GM12801 (cell line): ENCODE data around the gene GPR176.

Experiments
- TF ChIP-seq, protein P1 (sequence below): IDR thresholded peaks from one replicate; pipeline ENCODE4 v1.5.1; 2011; ENCODE audit warnings: control low read depth; ENCODE audit not compliant: insufficient read length; ENCODE audit errors: extremely low read depth

Gene GPR176

GRCh38 chr15:39795486-39795885, 124.6 kb downstream of the GPR176 start:
- TF ChIP-seq, protein P1, sequence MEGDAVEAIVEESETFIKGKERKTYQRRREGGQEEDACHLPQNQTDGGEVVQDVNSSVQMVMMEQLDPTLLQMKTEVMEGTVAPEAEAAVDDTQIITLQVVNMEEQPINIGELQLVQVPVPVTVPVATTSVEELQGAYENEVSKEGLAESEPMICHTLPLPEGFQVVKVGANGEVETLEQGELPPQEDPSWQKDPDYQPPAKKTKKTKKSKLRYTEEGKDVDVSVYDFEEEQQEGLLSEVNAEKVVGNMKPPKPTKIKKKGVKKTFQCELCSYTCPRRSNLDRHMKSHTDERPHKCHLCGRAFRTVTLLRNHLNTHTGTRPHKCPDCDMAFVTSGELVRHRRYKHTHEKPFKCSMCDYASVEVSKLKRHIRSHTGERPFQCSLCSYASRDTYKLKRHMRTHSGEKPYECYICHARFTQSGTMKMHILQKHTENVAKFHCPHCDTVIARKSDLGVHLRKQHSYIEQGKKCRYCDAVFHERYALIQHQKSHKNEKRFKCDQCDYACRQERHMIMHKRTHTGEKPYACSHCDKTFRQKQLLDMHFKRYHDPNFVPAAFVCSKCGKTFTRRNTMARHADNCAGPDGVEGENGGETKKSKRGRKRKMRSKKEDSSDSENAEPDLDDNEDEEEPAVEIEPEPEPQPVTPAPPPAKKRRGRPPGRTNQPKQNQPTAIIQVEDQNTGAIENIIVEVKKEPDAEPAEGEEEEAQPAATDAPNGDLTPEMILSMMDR: no peak

DNA sequence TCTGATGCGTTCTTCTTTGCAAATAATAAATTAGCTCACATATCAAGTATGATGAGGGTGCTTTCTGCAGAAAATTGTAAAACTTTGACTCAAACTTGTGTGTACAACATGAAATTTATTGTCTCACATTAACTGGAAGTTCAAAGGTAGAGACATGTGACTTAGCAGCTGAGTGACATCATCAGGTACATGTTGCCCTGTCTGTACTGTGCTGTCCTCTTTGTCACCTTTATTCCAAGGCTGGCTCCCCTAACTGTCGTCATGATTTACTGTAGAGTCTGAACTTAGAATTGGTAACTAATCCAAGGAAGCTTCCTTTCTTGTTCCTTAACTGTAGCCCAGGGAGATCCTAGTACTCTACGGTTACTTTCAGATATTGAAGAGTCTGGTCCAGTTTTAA, 125.1 kb downstream of the GPR176 start:
- TF ChIP-seq, protein P1: no peak

DNA sequence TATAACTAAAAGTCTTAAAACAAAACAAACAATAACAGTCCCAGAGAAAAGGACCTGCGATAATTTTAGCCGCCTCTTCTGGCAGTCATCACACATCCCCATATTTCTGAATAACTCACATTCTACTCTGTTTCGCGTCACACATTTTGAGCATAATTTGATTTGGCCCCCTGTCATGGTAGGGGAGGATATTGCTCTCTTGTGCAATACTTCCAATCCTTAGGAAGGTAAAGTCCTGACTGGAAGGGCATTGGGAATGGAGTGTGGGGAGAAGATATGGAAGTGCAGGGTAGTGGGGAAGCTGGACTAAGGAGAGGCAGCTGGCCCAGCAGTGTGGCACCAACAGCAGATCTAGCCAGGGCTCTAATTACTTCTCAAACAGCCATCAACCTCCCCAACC, 126.1 kb downstream of the GPR176 start:
- TF ChIP-seq, protein P1: no peak

DNA sequence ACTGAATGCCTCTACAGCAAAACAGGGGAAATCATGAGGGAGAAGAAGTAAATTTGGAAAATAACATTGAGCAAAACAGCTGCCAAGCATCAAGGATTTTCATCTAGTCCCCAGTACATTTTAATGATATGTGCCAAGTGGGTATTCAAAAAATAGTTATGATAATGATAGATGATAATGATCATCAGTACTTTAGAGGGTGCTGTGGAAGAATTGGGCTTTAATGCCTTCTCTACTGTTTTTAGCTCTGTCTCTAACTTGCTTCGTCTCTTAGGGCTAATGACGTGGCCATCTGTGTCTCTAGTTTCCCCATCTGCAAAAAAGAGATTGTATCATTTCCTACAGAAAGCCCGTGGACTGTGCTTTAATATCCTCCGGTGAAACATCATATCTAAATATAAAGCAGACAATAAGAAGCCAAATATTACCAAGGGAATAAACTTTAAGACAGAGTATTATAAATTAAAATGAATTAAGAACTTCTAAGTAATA, 127.2 kb downstream of the GPR176 start:
- TF ChIP-seq, protein P1: no peak

DNA sequence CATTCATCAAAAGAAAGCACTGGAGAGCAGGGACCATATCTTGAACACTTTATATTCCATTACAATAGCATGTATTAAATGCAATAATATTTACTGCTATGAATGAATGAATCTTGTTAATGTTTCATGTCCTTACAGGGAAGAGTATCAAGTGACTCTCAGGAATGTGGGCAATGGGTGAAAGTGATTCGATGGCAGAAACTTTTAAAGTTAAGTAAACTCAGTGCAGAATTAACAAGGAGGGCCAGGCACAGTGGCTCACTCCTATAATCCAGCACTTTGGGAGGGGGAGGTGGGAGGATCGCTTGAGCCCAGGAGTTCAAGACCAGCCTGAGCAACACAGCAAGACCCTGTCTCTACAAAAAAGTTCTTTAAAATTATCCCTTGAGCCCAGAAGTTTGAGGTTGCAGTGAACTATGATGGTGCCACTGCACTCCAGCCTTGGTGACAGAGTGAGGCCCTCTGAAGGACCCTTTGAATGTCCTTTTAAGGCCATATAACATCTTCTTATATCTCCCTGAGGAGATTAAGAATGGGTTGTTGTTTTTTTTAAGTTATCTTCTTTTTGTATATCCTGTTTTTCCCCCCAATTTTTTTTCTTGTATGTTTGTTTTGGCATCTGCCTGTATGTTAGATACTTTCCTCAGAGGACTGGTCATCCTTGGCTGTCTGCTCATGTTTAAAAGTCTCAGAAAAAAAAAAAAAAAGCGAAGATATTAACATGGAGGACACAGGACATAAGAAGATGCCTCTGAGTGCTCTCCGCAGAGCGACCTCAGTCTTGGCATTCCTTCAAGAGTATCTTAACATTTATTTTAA, 127.8 kb downstream of the GPR176 start:
- TF ChIP-seq, protein P1: no peak

DNA sequence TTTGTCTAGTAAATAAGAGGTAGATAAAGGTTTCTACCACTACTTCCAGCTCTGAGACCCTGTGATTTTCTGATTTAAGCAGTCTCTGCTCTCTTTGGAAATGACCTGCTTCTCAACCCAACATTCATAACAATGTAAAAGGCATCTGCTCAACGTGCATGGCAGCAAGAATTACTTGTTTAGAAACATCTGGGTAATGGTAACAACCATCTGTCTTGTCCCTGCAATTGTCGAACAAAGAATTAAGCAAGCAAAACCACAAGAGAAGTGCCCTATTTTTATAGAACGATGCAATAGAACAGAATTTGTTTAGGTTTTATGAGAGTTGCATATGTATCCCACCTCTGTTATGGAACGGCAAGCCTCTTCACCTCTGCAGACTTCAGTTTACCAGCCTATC, 130.3 kb downstream of the GPR176 start:
- TF ChIP-seq, protein P1: no peak

DNA sequence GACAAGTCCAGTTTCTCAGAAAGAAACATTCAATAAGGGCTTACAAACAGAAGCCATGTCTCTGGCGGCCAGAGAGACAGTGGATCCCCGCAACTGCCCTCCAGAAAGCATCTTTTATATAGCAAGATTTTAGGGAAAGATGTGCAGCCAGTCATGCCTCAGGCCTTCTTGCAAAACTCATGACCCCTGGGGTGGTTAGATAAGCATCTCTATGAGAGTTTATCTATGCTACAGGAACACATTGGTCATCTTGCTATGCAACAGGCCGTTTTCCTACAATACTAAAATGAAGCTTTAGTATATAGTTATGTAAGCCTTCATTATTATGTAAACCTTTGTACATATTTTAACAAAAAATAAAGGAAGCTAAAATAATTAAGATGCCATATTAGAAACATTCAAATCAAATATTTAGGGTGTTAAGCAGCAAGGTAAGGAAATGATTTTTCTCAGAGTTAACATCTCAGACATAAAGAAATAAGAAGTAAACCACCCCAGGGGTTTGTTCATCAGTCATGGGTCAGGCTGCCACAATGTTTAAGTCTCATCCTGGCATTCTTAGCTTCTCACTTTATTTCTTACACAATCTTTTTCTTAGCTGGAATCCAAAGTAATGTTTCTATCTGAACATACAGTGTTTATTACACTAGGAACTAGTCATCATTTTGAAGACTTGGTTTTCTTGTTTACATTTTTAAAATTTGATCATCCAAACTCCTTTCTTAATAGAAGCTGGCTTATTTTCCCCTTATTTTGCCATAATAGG, 131.1 kb downstream of the GPR176 start:
- TF ChIP-seq, protein P1: no peak
